ENCODE results near the gene MGAT4B.
"Not testable (repeated sequence)": the region's sequence is repeated elsewhere in the genome, so short reads cannot be mapped to it uniquely, and the experiment has no call there.

Gene MGAT4B

DNA sequence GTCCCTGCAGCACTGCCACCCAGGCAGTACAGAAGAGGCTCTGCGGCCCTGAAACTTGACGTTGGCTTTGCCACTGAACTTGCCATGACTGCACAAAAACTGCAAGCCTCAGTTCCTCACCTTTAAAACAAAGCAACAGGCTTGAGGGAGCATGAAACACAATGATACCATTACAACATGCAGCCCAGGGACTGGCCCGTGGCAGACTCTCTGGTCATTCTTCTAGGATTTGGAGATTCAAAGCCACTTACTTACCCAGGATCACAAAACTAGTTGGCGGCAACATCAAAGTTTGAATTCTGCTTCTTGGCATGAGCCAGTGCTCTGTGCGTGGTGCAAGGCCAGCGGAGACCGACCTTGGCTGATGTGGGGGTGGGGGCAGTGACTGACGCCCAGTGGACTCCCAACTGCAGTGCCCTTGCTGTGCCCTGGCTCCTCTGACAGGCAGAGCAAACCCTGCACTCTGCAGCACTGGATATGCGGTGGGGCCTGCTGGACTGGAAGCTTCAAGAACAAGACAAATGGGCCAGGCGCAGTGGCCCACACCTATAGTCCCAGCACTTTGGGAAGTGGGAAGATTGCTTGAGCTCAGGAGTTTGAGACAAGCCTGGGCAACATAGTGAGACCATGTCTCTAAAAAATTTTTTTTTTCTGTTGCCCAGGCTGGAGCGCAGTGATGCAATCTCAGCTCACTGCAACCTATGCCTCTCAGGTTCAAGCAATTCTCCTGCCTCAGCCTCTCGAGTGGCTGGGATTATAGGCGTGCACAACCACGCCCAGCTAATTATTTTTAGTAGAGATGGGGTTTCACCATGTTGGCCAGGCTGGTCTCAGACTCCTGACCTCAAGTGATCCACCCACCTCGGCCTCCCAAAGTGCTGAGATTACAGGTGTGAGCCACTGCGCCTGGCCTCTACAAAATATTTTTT lies 32.9 kb upstream of the MGAT4B start:
- TF ChIP-seq, protein P1, sequence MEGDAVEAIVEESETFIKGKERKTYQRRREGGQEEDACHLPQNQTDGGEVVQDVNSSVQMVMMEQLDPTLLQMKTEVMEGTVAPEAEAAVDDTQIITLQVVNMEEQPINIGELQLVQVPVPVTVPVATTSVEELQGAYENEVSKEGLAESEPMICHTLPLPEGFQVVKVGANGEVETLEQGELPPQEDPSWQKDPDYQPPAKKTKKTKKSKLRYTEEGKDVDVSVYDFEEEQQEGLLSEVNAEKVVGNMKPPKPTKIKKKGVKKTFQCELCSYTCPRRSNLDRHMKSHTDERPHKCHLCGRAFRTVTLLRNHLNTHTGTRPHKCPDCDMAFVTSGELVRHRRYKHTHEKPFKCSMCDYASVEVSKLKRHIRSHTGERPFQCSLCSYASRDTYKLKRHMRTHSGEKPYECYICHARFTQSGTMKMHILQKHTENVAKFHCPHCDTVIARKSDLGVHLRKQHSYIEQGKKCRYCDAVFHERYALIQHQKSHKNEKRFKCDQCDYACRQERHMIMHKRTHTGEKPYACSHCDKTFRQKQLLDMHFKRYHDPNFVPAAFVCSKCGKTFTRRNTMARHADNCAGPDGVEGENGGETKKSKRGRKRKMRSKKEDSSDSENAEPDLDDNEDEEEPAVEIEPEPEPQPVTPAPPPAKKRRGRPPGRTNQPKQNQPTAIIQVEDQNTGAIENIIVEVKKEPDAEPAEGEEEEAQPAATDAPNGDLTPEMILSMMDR (IDR thresholded peaks at IDR 0.05; ENCODE audit: extremely low read depth, insufficient read depth, missing control alignments): no peak
- in situ Hi-C loops (cut with MboI; ENCODE audit: low pct_unique_long_range_greater_than_20kb, low sequenced_read_pairs, unreplicated experiment): no loop called here
- no peak for DNase-seq (ENCODE audit: low spot score)

DNA sequence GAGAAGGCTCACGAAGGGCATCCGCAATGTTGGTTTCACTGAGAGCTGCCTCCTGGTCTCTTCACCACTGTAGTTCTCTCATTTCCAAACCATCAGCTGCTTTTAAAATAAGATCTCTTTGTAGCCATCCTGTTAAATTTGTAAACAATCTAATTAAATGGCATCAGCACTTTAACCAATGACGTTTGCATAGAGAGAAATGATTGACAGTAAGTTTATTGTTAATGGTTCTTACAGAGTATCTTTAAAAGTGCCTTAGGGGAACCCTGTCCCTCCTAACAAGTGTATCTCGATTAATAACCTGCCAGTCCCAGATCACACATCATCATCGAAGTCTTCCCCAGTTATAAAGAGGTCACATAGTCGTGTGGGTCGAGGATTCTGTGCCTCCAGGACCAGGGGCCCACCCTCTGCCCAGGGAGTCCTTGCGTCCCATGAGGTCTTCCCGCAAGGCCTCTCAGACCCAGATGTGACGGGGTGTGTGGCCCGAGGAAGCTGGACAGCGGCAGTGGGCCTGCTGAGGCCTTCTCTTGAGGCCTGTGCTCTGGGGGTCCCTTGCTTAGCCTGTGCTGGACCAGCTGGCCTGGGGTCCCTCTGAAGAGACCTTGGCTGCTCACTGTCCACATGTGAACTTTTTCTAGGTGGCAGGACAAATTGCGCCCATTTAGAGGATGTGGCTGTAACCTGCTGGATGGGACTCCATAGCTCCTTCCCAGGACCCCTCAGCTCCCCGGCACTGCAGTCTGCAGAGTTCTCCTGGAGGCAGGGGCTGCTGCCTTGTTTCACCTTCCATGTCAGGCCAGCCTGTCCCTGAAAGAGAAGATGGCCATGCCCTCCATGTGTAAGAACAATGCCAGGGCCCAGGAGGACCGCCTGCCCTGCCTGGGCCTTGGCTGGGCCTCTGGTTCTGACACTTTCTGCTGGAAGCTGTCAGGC lies 30.7 kb upstream of the MGAT4B start:
- in situ Hi-C loops (cut with MboI; ENCODE audit: low pct_unique_long_range_greater_than_20kb, low sequenced_read_pairs, unreplicated experiment): no loop called here
- TF ChIP-seq, protein P1 (IDR thresholded peaks at IDR 0.05; ENCODE audit: extremely low read depth, insufficient read depth, missing control alignments): no peak
- DNase-seq (ENCODE audit: low spot score): no peak

DNA sequence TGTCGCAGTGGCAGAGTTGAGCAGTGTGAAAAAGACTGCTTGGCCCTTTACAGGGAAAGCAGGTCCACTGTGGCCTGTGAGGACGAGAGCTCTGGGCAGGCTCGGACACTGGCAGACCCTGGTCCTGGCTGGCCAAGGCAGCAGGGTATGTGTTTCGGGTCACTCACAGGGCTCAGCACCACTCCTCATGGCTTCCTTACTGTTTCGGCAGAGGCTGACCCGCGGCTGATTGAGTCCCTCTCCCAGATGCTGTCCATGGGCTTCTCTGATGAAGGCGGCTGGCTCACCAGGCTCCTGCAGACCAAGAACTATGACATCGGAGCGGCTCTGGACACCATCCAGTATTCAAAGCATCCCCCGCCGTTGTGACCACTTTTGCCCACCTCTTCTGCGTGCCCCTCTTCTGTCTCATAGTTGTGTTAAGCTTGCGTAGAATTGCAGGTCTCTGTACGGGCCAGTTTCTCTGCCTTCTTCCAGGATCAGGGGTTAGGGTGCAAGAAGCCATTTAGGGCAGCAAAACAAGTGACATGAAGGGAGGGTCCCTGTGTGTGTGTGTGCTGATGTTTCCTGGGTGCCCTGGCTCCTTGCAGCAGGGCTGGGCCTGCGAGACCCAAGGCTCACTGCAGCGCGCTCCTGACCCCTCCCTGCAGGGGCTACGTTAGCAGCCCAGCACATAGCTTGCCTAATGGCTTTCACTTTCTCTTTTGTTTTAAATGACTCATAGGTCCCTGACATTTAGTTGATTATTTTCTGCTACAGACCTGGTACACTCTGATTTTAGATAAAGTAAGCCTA lies 29.8 kb upstream of the MGAT4B start:
- in situ Hi-C loops (cut with MboI; ENCODE audit: low pct_unique_long_range_greater_than_20kb, low sequenced_read_pairs, unreplicated experiment): no loop called here
- DNase-seq (ENCODE audit: low spot score): peak; percentile 55
- TF ChIP-seq, protein P1 (IDR thresholded peaks at IDR 0.05; ENCODE audit: extremely low read depth, insufficient read depth, missing control alignments): peak; percentile 2

GRCh38 chr5:179834871-179835270 lies 28.2 kb upstream of the MGAT4B start:
- in situ Hi-C loops (cut with MboI; ENCODE audit: low pct_unique_long_range_greater_than_20kb, low sequenced_read_pairs, unreplicated experiment); DNase-seq (ENCODE audit: low spot score): not testable (repeated sequence)

DNA sequence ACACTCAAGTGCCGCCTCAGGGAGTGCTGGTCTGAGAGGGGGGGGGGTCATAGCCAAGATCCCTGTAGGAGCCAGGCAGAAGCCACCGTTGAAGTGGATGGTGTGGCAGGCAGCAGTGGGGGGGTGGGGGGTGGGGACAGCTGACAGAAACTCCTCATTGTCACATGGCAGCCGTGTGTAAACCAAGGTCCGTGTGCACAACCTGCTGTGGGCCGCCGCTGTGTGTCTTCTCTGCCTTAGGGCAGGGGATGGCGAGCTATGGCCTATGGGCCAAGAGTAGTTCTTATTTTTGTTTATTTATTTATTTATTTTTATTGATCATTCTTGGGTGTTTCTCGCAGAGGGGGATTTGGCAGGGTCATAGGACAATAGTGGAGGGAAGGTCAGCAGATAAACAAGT lies 27.5 kb upstream of the MGAT4B start:
- no peak for DNase-seq (ENCODE audit: low spot score)
- TF ChIP-seq, protein P1 (IDR thresholded peaks at IDR 0.05; ENCODE audit: extremely low read depth, insufficient read depth, missing control alignments): no peak
- in situ Hi-C loops (cut with MboI; ENCODE audit: low pct_unique_long_range_greater_than_20kb, low sequenced_read_pairs, unreplicated experiment): no loop called here

- TF ChIP-seq, protein P1 (IDR thresholded peaks at IDR 0.05; ENCODE audit: extremely low read depth, insufficient read depth, missing control alignments): no peak
- in situ Hi-C loops (cut with MboI; ENCODE audit: low pct_unique_long_range_greater_than_20kb, low sequenced_read_pairs, unreplicated experiment): no loop called here
- DNase-seq (ENCODE audit: low spot score): no peak
Measured at GRCh38 chr5:179833709-179834070, 27.0 kb upstream of the MGAT4B start.

All from GM13977 (cell line).